ENCODE data around the gene SLC1A2. TPM values are rescaled to one million over a fixed set of nuclear protein-coding genes. Genes with fewer than 3 reads are reported as not detected.

SLC1A2 gene
- total and polyA plus RNA-seq, 8 donors: 0.89 to 31.8 (median 18.9) TPM

DNA sequence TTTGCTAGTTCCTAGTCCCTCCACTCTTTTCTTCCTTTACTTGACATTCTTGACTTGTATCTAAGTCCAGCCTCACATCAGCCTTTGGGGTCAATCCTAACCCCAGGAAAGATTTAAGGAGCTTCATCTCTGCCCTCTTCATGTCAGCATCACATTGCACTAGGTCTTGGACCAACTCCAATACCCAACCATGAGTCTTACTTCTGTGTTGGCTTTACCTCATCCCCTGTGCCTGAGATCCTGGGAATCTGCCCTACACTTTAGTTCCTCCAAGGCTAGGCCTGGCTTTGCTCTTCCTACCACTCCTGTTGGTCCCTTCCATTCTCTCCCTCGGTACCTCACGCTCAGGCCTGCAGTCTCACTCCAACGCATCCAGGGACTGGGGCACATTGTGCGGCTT is 117.0 kb downstream of the SLC1A2 start:
- Histone ChIP-seq H3K27ac (peak overlapping the region; percentile 84 to 89), H3K4me3 (no peak overlapping the region), H3K36me3 (no peaks in the 10 kb centered on the region), H3K4me1 (peaks cover 4 to 42% of the 10 kb centered on the region in 2 donors), H3K9me3 (no peaks in the 10 kb centered on the region), H3K27me3 (no peaks in the 10 kb centered on the region)
- no peak for DNase-seq
- no peak for ATAC-seq
- intact Hi-C loops (cut with DNase I): no loop called here
- TF ChIP-seq, protein P1, sequence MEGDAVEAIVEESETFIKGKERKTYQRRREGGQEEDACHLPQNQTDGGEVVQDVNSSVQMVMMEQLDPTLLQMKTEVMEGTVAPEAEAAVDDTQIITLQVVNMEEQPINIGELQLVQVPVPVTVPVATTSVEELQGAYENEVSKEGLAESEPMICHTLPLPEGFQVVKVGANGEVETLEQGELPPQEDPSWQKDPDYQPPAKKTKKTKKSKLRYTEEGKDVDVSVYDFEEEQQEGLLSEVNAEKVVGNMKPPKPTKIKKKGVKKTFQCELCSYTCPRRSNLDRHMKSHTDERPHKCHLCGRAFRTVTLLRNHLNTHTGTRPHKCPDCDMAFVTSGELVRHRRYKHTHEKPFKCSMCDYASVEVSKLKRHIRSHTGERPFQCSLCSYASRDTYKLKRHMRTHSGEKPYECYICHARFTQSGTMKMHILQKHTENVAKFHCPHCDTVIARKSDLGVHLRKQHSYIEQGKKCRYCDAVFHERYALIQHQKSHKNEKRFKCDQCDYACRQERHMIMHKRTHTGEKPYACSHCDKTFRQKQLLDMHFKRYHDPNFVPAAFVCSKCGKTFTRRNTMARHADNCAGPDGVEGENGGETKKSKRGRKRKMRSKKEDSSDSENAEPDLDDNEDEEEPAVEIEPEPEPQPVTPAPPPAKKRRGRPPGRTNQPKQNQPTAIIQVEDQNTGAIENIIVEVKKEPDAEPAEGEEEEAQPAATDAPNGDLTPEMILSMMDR (IDR thresholded peaks at IDR 0.05): no peak

DNA sequence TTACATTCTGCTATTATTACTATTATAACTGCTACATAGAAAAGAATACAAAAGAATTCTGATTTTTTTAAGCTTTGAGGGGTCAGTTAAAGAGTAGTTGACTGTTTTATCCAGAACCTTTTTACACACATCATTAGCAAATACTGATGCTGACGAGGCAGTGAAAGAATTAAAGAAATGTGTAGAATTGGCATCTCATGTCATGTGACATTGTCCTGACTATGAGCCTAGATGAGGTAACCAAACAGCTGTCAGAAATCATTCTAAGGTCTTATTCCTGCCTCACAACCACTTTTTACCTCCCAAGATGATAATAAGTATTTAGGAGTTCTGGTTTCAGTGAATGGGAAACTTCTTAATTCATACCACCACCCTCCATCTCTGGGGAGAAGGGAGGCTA is 121.0 kb downstream of the SLC1A2 start:
- ATAC-seq (no peak), DNase-seq (no peak)
- intact Hi-C loops (cut with DNase I): no loop called here
- Histone ChIP-seq H3K36me3 (no peaks in the 10 kb centered on the region), H3K9me3 (no peaks in the 10 kb centered on the region), H3K4me1 (peaks cover under 1 to 10% of the 10 kb centered on the region in 2 donors), H3K4me3 (no peak overlapping the region), H3K27me3 (no peaks in the 10 kb centered on the region), H3K27ac (no peak overlapping the region)
- TF ChIP-seq, protein P1 (IDR thresholded peaks at IDR 0.05): no peak

DNA sequence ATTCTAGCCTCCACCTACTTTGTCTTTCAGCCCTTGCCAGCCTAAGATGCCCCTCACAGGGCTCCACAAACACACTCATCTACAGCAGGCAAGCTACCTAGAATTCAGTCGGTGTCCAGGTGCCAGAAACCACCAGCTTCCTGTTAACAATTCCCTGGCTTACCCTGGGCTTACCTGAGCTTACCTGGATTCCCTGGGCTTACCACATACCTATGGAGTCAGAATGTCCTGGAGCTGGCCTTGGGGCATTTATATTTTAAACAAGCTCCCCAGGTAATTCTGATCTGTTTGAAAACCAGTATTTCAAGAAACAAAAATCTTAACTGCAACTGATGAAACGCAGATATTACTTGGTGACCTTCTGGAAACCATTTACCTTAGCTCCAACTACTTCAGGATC is 123.6 kb downstream of the SLC1A2 start:
- intact Hi-C loops (cut with DNase I): no loop called here
- no peaks in the 10 kb centered on the region for H3K4me1 ChIP-seq

DNA sequence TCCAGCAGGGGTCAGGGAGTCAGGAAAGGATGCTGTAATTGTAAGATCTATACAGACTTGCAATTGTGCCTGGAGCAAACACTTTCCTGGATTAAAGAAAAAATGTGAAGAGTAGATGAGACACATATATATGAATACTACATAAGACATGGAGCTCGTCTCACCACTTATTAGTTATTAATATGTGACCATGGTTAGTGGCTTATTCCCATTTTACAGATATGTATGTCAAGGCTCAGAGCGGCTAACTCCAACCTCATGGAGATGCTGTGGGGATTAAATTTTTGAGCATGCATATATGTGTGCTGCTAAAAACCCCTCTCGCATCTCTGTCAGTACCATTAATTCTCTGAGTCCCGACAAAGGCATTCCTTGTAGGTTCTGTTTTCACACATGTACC is 125.7 kb downstream of the SLC1A2 start:
- intact Hi-C loops (cut with DNase I): no loop called here
- no peak for ATAC-seq
- no peak for DNase-seq
- TF ChIP-seq, protein P1 (IDR thresholded peaks at IDR 0.05): no peak
- Histone ChIP-seq H3K4me1 (peaks cover 0 to 7% of the 10 kb centered on the region in 2 donors), H3K36me3 (no peaks in the 10 kb centered on the region), H3K27ac (no peak overlapping the region), H3K27me3 (no peaks in the 10 kb centered on the region), H3K4me3 (no peak overlapping the region), H3K9me3 (no peaks in the 10 kb centered on the region)

More for the DNA sequence above, 123.6 kb downstream of the SLC1A2 start:
- ATAC-seq (no peak), DNase-seq (no peak)
- TF ChIP-seq, protein P1 (IDR thresholded peaks at IDR 0.05): no peak
- H3K4me3 ChIP-seq: no peak overlapping the region
- H3K27ac ChIP-seq: no peak overlapping the region
- H3K9me3 ChIP-seq: no peaks in the 10 kb centered on the region
- no peaks in the 10 kb centered on the region for H3K27me3 ChIP-seq
- no peaks in the 10 kb centered on the region for H3K36me3 ChIP-seq

DNA sequence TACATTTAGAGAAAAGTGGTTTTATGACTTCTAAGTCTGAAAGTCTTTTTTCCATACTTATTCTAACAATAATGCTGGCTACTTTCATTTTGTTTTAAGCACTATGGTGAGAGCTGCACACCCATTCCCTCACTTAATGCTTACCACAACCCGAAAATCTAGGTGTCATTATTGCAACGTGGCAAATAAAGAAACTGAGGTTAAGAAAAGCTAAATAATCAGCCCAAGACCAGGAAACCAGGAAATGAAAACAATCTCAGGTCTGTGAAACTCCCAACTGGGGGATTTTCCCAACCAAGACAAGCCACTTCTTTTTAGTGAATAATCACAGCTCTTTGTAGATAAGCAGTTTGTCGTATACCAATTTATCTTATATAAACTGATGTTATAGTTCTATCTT is 126.3 kb downstream of the SLC1A2 start:
- H3K4me1 ChIP-seq: peaks cover 0 to 7% of the 10 kb centered on the region in 2 donors
- no peak for DNase-seq
- no peak overlapping the region for H3K27ac ChIP-seq
- H3K27me3 ChIP-seq: no peaks in the 10 kb centered on the region
- H3K9me3 ChIP-seq: no peaks in the 10 kb centered on the region
- H3K36me3 ChIP-seq: no peaks in the 10 kb centered on the region
- no peak overlapping the region for H3K4me3 ChIP-seq
- no peak for ATAC-seq
- TF ChIP-seq, protein P1 (IDR thresholded peaks at IDR 0.05): no peak
- intact Hi-C loops (cut with DNase I): no loop called here
